ENCODE data around the gene ATRN.
"Not testable (repeated sequence)": the region's sequence is repeated elsewhere in the genome, so short reads cannot be mapped to it uniquely, and the experiment has no call there.

The ATRN gene

GRCh38 chr20:3515379-3516170 is 44.8 kb downstream of the ATRN start:
- no peak for DNase-seq

- DNase-seq, result no peak
These were observed 51.3 kb downstream of the ATRN start for GRCh38 chr20:3521852-3522740.

GRCh38 chr20:3524696-3525095 is 53.9 kb downstream of the ATRN start:
- not testable (repeated sequence) for DNase-seq

GRCh38 chr20:3532089-3532615 is 61.3 kb downstream of the ATRN start:
- DNase-seq, result no peak

- not testable (repeated sequence) for DNase-seq
These were observed 66.9 kb downstream of the ATRN start for GRCh38 chr20:3537733-3538132.

GRCh38 chr20:3539311-3540107 is 68.7 kb downstream of the ATRN start:
- no peak for DNase-seq

- DNase-seq, result no peak
These were observed 71.3 kb downstream of the ATRN start for GRCh38 chr20:3541887-3542721.

GRCh38 chr20:3543901-3544507 is 73.2 kb downstream of the ATRN start:
- DNase-seq, result no peak

GRCh38 chr20:3545401-3545925 is 74.6 kb downstream of the ATRN start:
- DNase-seq, result no peak

- no peak for DNase-seq
These were observed 77.1 kb downstream of the ATRN start for GRCh38 chr20:3547906-3548305.

- no peak for DNase-seq
These were observed 80.0 kb downstream of the ATRN start for GRCh38 chr20:3550837-3551236.

GRCh38 chr20:3551681-3552434 is 81.0 kb downstream of the ATRN start:
- DNase-seq, result no peak

GRCh38 chr20:3553663-3554062 is 82.8 kb downstream of the ATRN start:
- no peak for DNase-seq

- peak in 2 of 51 donors; percentile 6 to 7 for DNase-seq
These were observed 86.5 kb downstream of the ATRN start for GRCh38 chr20:3557237-3557785.

GRCh38 chr20:3559231-3559630 is 88.4 kb downstream of the ATRN start:
- no peak for DNase-seq

- no peak for DNase-seq
These were observed 88.8 kb downstream of the ATRN start for GRCh38 chr20:3559637-3560036.

- DNase-seq, result no peak
These were observed 89.3 kb downstream of the ATRN start for GRCh38 chr20:3560162-3560561.

GRCh38 chr20:3560578-3560977 is 89.8 kb downstream of the ATRN start:
- no peak for DNase-seq

GRCh38 chr20:3563133-3563532 is 92.3 kb downstream of the ATRN start:
- no peak for DNase-seq

Measured in hypothalamus (tissue), 51 donors.